Thyroid gland (tissue), 4 donors: ENCODE data around the gene CCDC158.

Experiments used
- POLR2A ChIP-seq, 2 donors: fragments of 450-650 bp; IDR thresholded peaks; one replicate each; pipeline ENCODE4 v1.6.1; 2017; ENCODE audit warnings: antibody characterized with exemption in 2 of 2, mild to moderate bottlenecking in 2 of 2, moderate library complexity in 1 of 2
- TF ChIP-seq, protein P1 (sequence below), 6 experiments: fragments of 200-600 bp in 3 of 6; fragments of 450-650 bp in 3 of 6; sonication (generic) in 3 of 6; IDR thresholded peaks; one replicate each; pipeline ENCODE4 v1.5.1; 2016 to 2019; ENCODE audit warnings: antibody characterized with exemption in 6 of 6, mild to moderate bottlenecking in 2 of 6, inconsistent platforms in 1 of 6, moderate library complexity in 1 of 6

DNA sequence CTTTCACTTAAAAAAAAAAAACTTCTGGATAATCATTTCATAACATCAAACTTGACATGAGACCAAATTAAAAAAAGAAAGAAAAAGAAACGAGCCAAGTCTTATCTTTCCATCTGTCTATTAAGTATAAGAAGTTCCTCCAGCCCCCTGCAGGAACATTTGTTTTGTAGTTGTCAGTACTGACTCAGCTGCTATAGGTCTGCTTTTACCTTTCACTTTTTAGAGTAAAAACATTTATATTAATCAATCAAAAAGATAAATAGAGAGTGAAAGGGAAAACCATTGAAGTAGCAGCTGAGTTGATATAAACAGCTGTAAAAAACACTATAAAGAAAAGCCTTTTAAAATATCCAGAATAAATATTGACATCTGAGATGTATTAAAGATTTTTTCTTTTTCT is 46.1 kb downstream of the CCDC158 start:
- TF ChIP-seq POLR2A (IDR thresholded peaks at IDR 0.05) = no peak
- TF ChIP-seq, protein P1, sequence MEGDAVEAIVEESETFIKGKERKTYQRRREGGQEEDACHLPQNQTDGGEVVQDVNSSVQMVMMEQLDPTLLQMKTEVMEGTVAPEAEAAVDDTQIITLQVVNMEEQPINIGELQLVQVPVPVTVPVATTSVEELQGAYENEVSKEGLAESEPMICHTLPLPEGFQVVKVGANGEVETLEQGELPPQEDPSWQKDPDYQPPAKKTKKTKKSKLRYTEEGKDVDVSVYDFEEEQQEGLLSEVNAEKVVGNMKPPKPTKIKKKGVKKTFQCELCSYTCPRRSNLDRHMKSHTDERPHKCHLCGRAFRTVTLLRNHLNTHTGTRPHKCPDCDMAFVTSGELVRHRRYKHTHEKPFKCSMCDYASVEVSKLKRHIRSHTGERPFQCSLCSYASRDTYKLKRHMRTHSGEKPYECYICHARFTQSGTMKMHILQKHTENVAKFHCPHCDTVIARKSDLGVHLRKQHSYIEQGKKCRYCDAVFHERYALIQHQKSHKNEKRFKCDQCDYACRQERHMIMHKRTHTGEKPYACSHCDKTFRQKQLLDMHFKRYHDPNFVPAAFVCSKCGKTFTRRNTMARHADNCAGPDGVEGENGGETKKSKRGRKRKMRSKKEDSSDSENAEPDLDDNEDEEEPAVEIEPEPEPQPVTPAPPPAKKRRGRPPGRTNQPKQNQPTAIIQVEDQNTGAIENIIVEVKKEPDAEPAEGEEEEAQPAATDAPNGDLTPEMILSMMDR (IDR thresholded peaks at IDR 0.05) = no peak
